K562 (cell line): ENCODE measurements around the gene TALDO1. TPM values are rescaled to one million over a fixed set of nuclear protein-coding genes. Genes with fewer than 3 reads are reported as not detected.
A peak's percentile ranks its signal among the peaks of the same experiment; 100 is the strongest.

Source experiments
- CBX8 ChIP-seq: fragments of 200-600 bp; sonication (generic); IDR thresholded peaks from 2 replicates; pipeline ENCODE4 v1.6.1; 2012; ENCODE audit warnings: borderline replicate concordance, mixed run types, low read depth, mild to moderate bottlenecking, moderate library complexity, mixed read lengths, low read length, control low read depth, inconsistent platforms; ENCODE audit not compliant: poor library complexity, severe bottlenecking; ENCODE audit errors: extremely low read depth
- CHD2 ChIP-seq: IDR thresholded peaks from 2 replicates; pipeline ENCODE4 v1.6.1; 2011; ENCODE audit warnings: low read depth, low read length
- FOXJ2 ChIP-seq: fragments of 200-800 bp; sonication (Bioruptor generic); IDR thresholded peaks from 2 replicates; pipeline ENCODE4 v1.6.1; 2016; ENCODE audit warnings: missing genetic modification characterization, missing compliant biosample characterization
- FOXK1 ChIP-seq: sonication (generic); formaldehyde crosslinking; IDR thresholded peaks from 2 replicates; pipeline ENCODE4 v1.8.0; 2022; ENCODE audit warnings: missing genetic modification reagents, mild to moderate bottlenecking, borderline replicate concordance
- HMGXB4 ChIP-seq: sonication (generic); formaldehyde crosslinking; IDR thresholded peaks from 2 replicates; pipeline ENCODE4 v1.8.1; 2023; ENCODE audit warnings: mild to moderate bottlenecking, missing genetic modification reagents
- MNT ChIP-seq, 2 experiments: fragments of 450-650 bp; conservative IDR thresholded peaks; 2 replicates each; pipeline ENCODE4 v1.6.1; 2017; ENCODE audit warnings: mild to moderate bottlenecking in 2 of 2, moderate library complexity in 2 of 2
- MYC ChIP-seq, 2 experiments: fragments of 250-450 bp in 1 of 2; sonication (Bioruptor Pico) in 1 of 2; IDR thresholded peaks; 2 replicates each; pipeline versions ENCODE4 v1.5.1 to v1.6.1; 2012 to 2021; ENCODE audit warnings: low read depth in 2 of 2, borderline replicate concordance in 1 of 2, improper control_type of control experiment in 1 of 2, low read length in 1 of 2, mild to moderate bottlenecking in 1 of 2, moderate library complexity in 1 of 2
- PML ChIP-seq: IDR thresholded peaks from 2 replicates; pipeline ENCODE4 v1.6.1; 2012; ENCODE audit warnings: low read length, inconsistent platforms
- POLR2AphosphoS2 ChIP-seq: IDR thresholded peaks from 2 replicates; pipeline ENCODE4 v1.6.1; 2012; ENCODE audit warnings: low read length, improper control_type of control experiment
- POLR2G ChIP-seq: fragments of 200-400 bp; formaldehyde crosslinking; IDR thresholded peaks from 2 replicates; pipeline ENCODE4 v1.6.1; 2017; ENCODE audit warnings: low read depth, mild to moderate bottlenecking, antibody characterized with exemption, low read length, moderate library complexity
- RBM22 ChIP-seq: fragments of 200-400 bp; formaldehyde crosslinking; IDR thresholded peaks from 2 replicates; pipeline ENCODE4 v1.6.1; 2018; ENCODE audit warnings: low read length, low read depth; ENCODE audit not compliant: poor library complexity, severe bottlenecking
- SAFB2 ChIP-seq: fragments of 200-400 bp; formaldehyde crosslinking; IDR thresholded peaks from 2 replicates; pipeline ENCODE4 v1.6.1; 2018; ENCODE audit warnings: borderline replicate concordance, low read length, low read depth, moderate library complexity; ENCODE audit not compliant: severe bottlenecking
- SIRT6 ChIP-seq: IDR thresholded peaks from one replicate; pipeline ENCODE4 v1.6.1; 2012; ENCODE audit warnings: low read depth, mild to moderate bottlenecking, control low read depth, inconsistent platforms, low read length, moderate library complexity
- SMC3 ChIP-seq: conservative IDR thresholded peaks from 2 replicates; pipeline ENCODE4 v1.6.1; 2011; ENCODE audit warnings: low read depth, low read length, improper control_type of control experiment; ENCODE audit not compliant: insufficient read depth
- SUPT5H ChIP-seq: fragments of 450-650 bp; IDR thresholded peaks from 2 replicates; pipeline ENCODE4 v1.6.1; 2016
- ZBTB17 ChIP-seq: fragments of 450-650 bp; formaldehyde crosslinking; IDR thresholded peaks from 2 replicates; pipeline ENCODE4 v1.4.0; 2020; ENCODE audit warnings: mild to moderate bottlenecking
- polyA plus RNA-seq, 8 experiments: library from polyadenylated mRNA; depleted of rRNA in 4 of 8; stranded (reverse) in 5 of 8; unstranded in 3 of 8; fragments of >200 nt; fragmentation: Nextera tagmentation in 2 of 8; fragmentation: Illumina TruSeq in 1 of 8; extraction: Ambion mirVana in 2 of 8; extraction: Trizol in 1 of 8; gene quantifications; 2 replicates each; pipeline versions ENCODE4 v1.2.1 to v1.2.3, GENCODE V29; 2011 to 2014; ENCODE audit warnings: inconsistent platforms in 1 of 8, missing spikeins in 1 of 8
- total RNA-seq, 7 experiments: library from RNA; depleted of rRNA in 6 of 7; stranded (reverse); fragments of >200 nt in 6 of 7; fragmentation: Illumina TruSeq in 2 of 7; extraction: Trizol in 2 of 7; gene quantifications; 2 replicates each; pipeline versions ENCODE4 v1.2.1 to v1.2.3, GENCODE V29; 2011 to 2021; ENCODE audit warnings: low replicate concordance in 1 of 7
- TF ChIP-seq, protein P1 (sequence below), 2 experiments: fragments of 150-350 bp in 1 of 2; IDR thresholded peaks; 2 replicates each; pipeline ENCODE4 v1.6.1; 2012 to 2016; ENCODE audit warnings: low read depth in 2 of 2, low read length in 2 of 2, mild to moderate bottlenecking in 1 of 2, moderate library complexity in 1 of 2
- TF ChIP-seq, protein P2 (sequence below): fragments of 250-450 bp; sonication (Bioruptor Pico); IDR thresholded peaks from 2 replicates; pipeline ENCODE4 v1.8.0; 2021; ENCODE audit warnings: borderline replicate concordance, mild to moderate bottlenecking, moderate library complexity; ENCODE audit not compliant: poor library complexity, severe bottlenecking

The TALDO1 gene
- total and polyA plus RNA-seq, 9 of the 15 experiments (the other 6 are each of a cell fraction or from before 2014, with no cell fraction given) = 260 to 541 (median 441) TPM

DNA sequence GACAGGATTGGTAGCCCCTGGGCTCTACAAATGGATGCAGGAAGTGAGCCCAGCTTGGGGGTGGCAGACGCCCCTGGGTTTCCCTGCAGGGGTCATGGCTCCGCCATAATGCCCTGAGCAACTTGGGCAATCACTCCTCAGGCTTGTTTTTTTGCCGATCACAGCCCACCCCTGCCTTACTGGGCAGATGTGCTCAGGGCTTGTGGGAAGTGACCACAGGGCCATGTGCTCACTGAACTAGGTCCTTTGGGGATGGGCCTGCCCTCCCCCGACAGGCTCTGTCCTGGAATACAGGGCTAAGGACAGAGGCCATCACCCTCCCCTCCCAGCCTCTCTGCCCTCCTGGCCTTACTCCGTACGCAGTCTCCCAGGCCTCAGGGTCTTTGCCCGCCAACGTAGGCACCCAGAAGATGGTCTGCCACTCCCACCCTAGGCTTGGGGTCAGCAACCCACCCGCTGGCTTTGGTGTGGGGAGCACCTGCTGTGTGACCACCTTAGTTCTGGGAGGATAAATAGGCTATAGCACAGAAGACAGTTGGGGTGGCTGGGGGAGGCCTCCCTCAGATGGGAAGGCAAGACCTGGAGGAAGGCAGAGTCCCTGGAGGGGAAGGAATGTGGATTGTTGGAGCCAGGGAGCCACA lies 66.3 kb downstream of the TALDO1 start (continued):
- TF ChIP-seq MYC (IDR thresholded peaks at IDR 0.05; ENCODE audit: low read depth, low read length) (peak; percentile 66; the same call in 1 of the 2 replicates), MYC (CRISPR knock-in tag; IDR thresholded peaks at IDR 0.05; ENCODE audit: borderline replicate concordance, low read depth) (no peak), SUPT5H (peak; percentile 80), RBM22 (peak; percentile 78), CBX8 (no peak), SMC3 (no peak), POLR2AphosphoS2 (peak; percentile 94), SAFB2 (no peak), MNT (conservative IDR thresholded peaks at IDR 0.05) (peak in 1 of 2 experiments; percentile 29; a peak in 1 of 4 replicates), FOXK1 (CRISPR knock-in tag) (peak; percentile 85), HMGXB4 (CRISPR knock-in tag) (no peak), SIRT6 (peak; percentile 92), PML (0 out of 2 replicates have a peak, but pooled peaks have one; percentile 8), FOXJ2 (no peak), ZBTB17 (CRISPR knock-in tag) (peak; percentile 54; the same call in 1 of the 2 replicates), CHD2 (no peak), POLR2G (peak; percentile 80)
- TF ChIP-seq, protein P1, sequence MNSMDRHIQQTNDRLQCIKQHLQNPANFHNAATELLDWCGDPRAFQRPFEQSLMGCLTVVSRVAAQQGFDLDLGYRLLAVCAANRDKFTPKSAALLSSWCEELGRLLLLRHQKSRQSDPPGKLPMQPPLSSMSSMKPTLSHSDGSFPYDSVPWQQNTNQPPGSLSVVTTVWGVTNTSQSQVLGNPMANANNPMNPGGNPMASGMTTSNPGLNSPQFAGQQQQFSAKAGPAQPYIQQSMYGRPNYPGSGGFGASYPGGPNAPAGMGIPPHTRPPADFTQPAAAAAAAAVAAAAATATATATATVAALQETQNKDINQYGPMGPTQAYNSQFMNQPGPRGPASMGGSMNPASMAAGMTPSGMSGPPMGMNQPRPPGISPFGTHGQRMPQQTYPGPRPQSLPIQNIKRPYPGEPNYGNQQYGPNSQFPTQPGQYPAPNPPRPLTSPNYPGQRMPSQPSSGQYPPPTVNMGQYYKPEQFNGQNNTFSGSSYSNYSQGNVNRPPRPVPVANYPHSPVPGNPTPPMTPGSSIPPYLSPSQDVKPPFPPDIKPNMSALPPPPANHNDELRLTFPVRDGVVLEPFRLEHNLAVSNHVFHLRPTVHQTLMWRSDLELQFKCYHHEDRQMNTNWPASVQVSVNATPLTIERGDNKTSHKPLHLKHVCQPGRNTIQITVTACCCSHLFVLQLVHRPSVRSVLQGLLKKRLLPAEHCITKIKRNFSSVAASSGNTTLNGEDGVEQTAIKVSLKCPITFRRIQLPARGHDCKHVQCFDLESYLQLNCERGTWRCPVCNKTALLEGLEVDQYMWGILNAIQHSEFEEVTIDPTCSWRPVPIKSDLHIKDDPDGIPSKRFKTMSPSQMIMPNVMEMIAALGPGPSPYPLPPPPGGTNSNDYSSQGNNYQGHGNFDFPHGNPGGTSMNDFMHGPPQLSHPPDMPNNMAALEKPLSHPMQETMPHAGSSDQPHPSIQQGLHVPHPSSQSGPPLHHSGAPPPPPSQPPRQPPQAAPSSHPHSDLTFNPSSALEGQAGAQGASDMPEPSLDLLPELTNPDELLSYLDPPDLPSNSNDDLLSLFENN (IDR thresholded peaks at IDR 0.05; ENCODE audit: low read depth in 2 of 2, low read length in 2 of 2) = no peak
- TF ChIP-seq, protein P2, sequence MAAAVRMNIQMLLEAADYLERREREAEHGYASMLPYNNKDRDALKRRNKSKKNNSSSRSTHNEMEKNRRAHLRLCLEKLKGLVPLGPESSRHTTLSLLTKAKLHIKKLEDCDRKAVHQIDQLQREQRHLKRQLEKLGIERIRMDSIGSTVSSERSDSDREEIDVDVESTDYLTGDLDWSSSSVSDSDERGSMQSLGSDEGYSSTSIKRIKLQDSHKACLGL = no peak
